Suprapubic skin (tissue), 4 donors: ENCODE results near the gene RHOA.

Experiments used
- CTCF ChIP-seq, 2 donors: fragments of 200-600 bp in 1 of 2; fragments of 450-650 bp in 1 of 2; sonication (generic) in 1 of 2; IDR thresholded peaks; one replicate each; pipeline ENCODE4 v1.5.1; 2016 to 2019; ENCODE audit warnings: antibody characterized with exemption in 2 of 2, mild to moderate bottlenecking in 1 of 2, moderate library complexity in 1 of 2
- POLR2A ChIP-seq, 2 donors: fragments of 450-650 bp; IDR thresholded peaks; one replicate each; pipeline ENCODE4 v1.6.1; 2017; ENCODE audit warnings: antibody characterized with exemption in 2 of 2, mild to moderate bottlenecking in 2 of 2, moderate library complexity in 2 of 2
- POLR2AphosphoS5 ChIP-seq, 3 donors: sonication (generic); formaldehyde crosslinking; IDR thresholded peaks; one replicate each; pipeline ENCODE4 v1.6.1; 2017; ENCODE audit warnings: antibody characterized with exemption in 3 of 3

DNA sequence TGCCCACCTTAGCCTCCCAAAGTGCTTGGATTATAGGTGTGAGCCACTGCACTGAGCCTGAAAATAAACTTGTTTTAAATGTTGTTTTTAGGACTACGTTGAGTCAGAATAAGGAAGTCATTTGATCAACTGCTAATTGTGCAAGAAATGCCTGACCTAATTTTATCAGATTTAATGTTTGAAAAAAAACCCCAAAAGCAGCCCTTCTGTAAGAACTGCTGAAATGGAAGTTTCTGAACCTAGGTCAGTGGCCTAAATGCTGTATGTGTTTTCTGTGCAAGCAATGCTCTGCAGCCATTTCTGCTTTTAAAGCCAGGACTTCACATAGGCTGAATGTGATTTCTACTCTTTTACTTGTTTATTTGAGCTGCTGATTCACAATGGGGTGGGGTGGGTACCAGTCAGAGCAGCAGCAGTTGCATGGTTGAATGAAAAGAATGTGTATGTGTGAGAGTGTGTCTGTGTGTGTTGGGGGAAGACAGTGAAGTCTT, 60.2 kb downstream of the RHOA start:
- TF ChIP-seq CTCF (IDR thresholded peaks at IDR 0.05): no peak
- TF ChIP-seq POLR2A (IDR thresholded peaks at IDR 0.05): no peak
- no peak for TF ChIP-seq POLR2AphosphoS5 (IDR thresholded peaks at IDR 0.05)
